Body of pancreas (tissue), 4 donors: ENCODE results near the gene NFIA.

Experiments
- POLR2A ChIP-seq, 3 donors: fragments of 450-650 bp; IDR thresholded peaks; one replicate each; pipeline ENCODE4 v1.6.1; 2016; ENCODE audit warnings: antibody characterized with exemption in 3 of 3, mild to moderate bottlenecking in 2 of 3
- TF ChIP-seq, protein P1 (sequence below), 7 experiments: fragments of 450-650 bp in 4 of 7; fragments of 200-600 bp in 3 of 7; sonication (generic) in 3 of 7; IDR thresholded peaks; one replicate each; pipeline ENCODE4 v1.5.1; 2016 to 2019; ENCODE audit warnings: antibody characterized with exemption in 7 of 7

DNA sequence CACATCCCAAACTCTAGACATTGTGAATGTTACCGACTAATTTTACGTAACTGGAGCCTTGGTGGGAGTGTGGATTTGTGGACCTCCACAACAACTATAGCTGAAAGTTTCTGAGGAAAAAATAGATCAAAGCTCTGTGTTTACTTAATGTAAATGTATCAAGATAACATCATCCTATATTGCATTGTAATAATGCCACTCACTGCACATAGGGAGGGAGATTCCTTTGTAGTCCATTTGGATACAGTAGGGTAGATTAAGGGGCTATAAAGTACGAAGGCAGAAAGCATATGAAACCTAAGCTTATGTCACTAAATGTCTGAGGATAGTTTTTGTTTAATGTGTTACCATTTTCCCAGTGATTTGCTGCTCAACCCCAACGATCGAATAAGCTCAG, 369.2 kb downstream of the NFIA start:
- TF ChIP-seq, protein P1, sequence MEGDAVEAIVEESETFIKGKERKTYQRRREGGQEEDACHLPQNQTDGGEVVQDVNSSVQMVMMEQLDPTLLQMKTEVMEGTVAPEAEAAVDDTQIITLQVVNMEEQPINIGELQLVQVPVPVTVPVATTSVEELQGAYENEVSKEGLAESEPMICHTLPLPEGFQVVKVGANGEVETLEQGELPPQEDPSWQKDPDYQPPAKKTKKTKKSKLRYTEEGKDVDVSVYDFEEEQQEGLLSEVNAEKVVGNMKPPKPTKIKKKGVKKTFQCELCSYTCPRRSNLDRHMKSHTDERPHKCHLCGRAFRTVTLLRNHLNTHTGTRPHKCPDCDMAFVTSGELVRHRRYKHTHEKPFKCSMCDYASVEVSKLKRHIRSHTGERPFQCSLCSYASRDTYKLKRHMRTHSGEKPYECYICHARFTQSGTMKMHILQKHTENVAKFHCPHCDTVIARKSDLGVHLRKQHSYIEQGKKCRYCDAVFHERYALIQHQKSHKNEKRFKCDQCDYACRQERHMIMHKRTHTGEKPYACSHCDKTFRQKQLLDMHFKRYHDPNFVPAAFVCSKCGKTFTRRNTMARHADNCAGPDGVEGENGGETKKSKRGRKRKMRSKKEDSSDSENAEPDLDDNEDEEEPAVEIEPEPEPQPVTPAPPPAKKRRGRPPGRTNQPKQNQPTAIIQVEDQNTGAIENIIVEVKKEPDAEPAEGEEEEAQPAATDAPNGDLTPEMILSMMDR (IDR thresholded peaks at IDR 0.05): no peak
- no peak for TF ChIP-seq POLR2A (IDR thresholded peaks at IDR 0.05)
